Stimulated activated CD8-positive, alpha-beta memory T cell treated with anti-CD3 and anti-CD28 coated beads, Interleukin-12 subunit alpha, Interleukin-12 subunit beta, amount 100 ng/mL, for 4 hours (primary cell): Measurements from ENCODE around the gene TIE1.

ENCODE experiments used
- DNase-seq: peaks from one replicate; pipeline ENCODE4 v3.0.0-alpha.2; 2020; ENCODE audit warnings: low read depth

The TIE1 gene

GRCh38 chr1:43274125-43274803 lies 26.5 kb upstream of the TIE1 start:
- DNase-seq: no peak

GRCh38 chr1:43274804-43275180 lies 26.0 kb upstream of the TIE1 start:
- no peak for DNase-seq

GRCh38 chr1:43275826-43276620 lies 24.8 kb upstream of the TIE1 start:
- DNase-seq: no peak

GRCh38 chr1:43276673-43277072 lies 24.1 kb upstream of the TIE1 start:
- no peak for DNase-seq

- DNase-seq: no peak
Measured at GRCh38 chr1:43277116-43277876, 23.5 kb upstream of the TIE1 start.

GRCh38 chr1:43279161-43279560 lies 21.6 kb upstream of the TIE1 start:
- no peak for DNase-seq

- no peak for DNase-seq
Measured at GRCh38 chr1:43279666-43280065, 21.1 kb upstream of the TIE1 start.

GRCh38 chr1:43280692-43281091 lies 20.1 kb upstream of the TIE1 start:
- no peak for DNase-seq

- no peak for DNase-seq
Measured at GRCh38 chr1:43282220-43283195, 18.3 kb upstream of the TIE1 start.

- DNase-seq: no peak
Measured at GRCh38 chr1:43284065-43284464, 16.7 kb upstream of the TIE1 start.

GRCh38 chr1:43284546-43285110 lies 16.2 kb upstream of the TIE1 start:
- no peak for DNase-seq

GRCh38 chr1:43285269-43285990 lies 15.4 kb upstream of the TIE1 start, which contains the start of gene C1orf210:
TSS of gene C1orf210 (minus strand) at chr1:43285581. CDS start at chr1:43283270, 2,311 bp downstream.
- no peak for DNase-seq

GRCh38 chr1:43286115-43286514 lies 14.7 kb upstream of the TIE1 start:
- no peak for DNase-seq

GRCh38 chr1:43286533-43286932 lies 14.2 kb upstream of the TIE1 start:
- no peak for DNase-seq

GRCh38 chr1:43288058-43288784 lies 12.6 kb upstream of the TIE1 start:
- no peak for DNase-seq

- DNase-seq: no peak
Measured at GRCh38 chr1:43288785-43289706, 11.7 kb upstream of the TIE1 start.

- no peak for DNase-seq
Measured at GRCh38 chr1:43292216-43292615, 8.6 kb upstream of the TIE1 start.

- no peak for DNase-seq
Measured at GRCh38 chr1:43292679-43293078, 8.1 kb upstream of the TIE1 start.

GRCh38 chr1:43293176-43293575 lies 7.6 kb upstream of the TIE1 start:
- no peak for DNase-seq
